Neural cell (in vitro differentiated cells): ENCODE data around the gene PPP1R3G. TPM values are rescaled to one million over a fixed set of nuclear protein-coding genes. Genes with fewer than 3 reads are reported as not detected.

Source experiments
- H2AFZ ChIP-seq: fragments of 200-600, 300-800 bp; sonication (generic), shearing (Covaris generic); 2 replicates; pipeline ENCODE4 v1.6.0; 2014; ENCODE audit warnings: low read depth, mild to moderate bottlenecking, antibody characterized with exemption, low read length, moderate library complexity
- H3F3A ChIP-seq: fragments of 200-600 bp; shearing (Covaris generic); 2 replicates; pipeline ENCODE4 v1.6.1; 2016; ENCODE audit warnings: mild to moderate bottlenecking, moderate library complexity, mixed read lengths, antibody characterized with exemption, low read length; ENCODE audit not compliant: insufficient read depth, poor library complexity, severe bottlenecking
- H3K27ac ChIP-seq: fragments of 200-600, 300-800 bp; sonication (generic), shearing (Covaris generic); 2 replicates; pipeline ENCODE4 v1.5.1; 2014; ENCODE audit warnings: mild to moderate bottlenecking, low read length, moderate library complexity
- H3K27me3 ChIP-seq: fragments of 300-800, 200-600 bp; sonication (generic), shearing (Covaris generic); 2 replicates; pipeline ENCODE4 v1.6.0; 2014; ENCODE audit warnings: mild to moderate bottlenecking, low read depth, low read length, moderate library complexity; ENCODE audit not compliant: insufficient read depth
- H3K36me3 ChIP-seq: fragments of 300-800, 200-600 bp; sonication (generic), shearing (Covaris generic); 2 replicates; pipeline ENCODE4 v1.5.1; 2014; ENCODE audit warnings: mild to moderate bottlenecking, antibody characterized with exemption, low read length, moderate library complexity; ENCODE audit not compliant: insufficient read depth
- H3K4me2 ChIP-seq: fragments of 300-800, 200-600 bp; sonication (generic), shearing (Covaris generic); 2 replicates; pipeline ENCODE4 v1.6.0; 2014; ENCODE audit warnings: mild to moderate bottlenecking, low read length
- H3K4me3 ChIP-seq: fragments of 300-800, 200-600 bp; sonication (generic), shearing (Covaris generic); 2 replicates; pipeline ENCODE4 v1.5.1; 2014; ENCODE audit warnings: mild to moderate bottlenecking, low read length, moderate library complexity
- H3K79me2 ChIP-seq: fragments of 200-600 bp; shearing (Covaris generic); replicated peaks from 2 replicates; pipeline ENCODE4 v1.6.0; 2014; ENCODE audit warnings: mild to moderate bottlenecking, low read length, moderate library complexity; ENCODE audit not compliant: insufficient read depth
- H3K9ac ChIP-seq: fragments of 300-800, 200-600 bp; sonication (generic), shearing (Covaris generic); 2 replicates; pipeline ENCODE4 v1.6.1; 2016; ENCODE audit warnings: mild to moderate bottlenecking, low read length, mixed read lengths
- H3K9me2 ChIP-seq: fragments of 200-600 bp; shearing (Covaris generic); 2 replicates; pipeline ENCODE4 v1.6.1; 2016; ENCODE audit warnings: mild to moderate bottlenecking, low read length, mixed read lengths; ENCODE audit not compliant: insufficient read depth
- H3K9me3 ChIP-seq: fragments of 200-600, 300-800 bp; sonication (generic), shearing (Covaris generic); 2 replicates; pipeline ENCODE4 v1.6.1; 2016; ENCODE audit warnings: mild to moderate bottlenecking, mixed run types, low read length, moderate library complexity, mixed read lengths
- H4K20me1 ChIP-seq: fragments of 200-600 bp; shearing (Covaris generic); 2 replicates; pipeline ENCODE4 v1.6.1; 2016; ENCODE audit warnings: mild to moderate bottlenecking, mixed run types; ENCODE audit not compliant: insufficient read depth
- EP300 ChIP-seq: fragments of 450-650 bp; conservative IDR thresholded peaks from 2 replicates; pipeline ENCODE4 v1.6.1; 2014; ENCODE audit warnings: antibody characterized with exemption, mild to moderate bottlenecking, moderate library complexity; ENCODE audit not compliant: poor library complexity, severe bottlenecking
- EZH2 ChIP-seq: fragments of 200-600, 300-800 bp; shearing (Covaris generic), sonication (generic); IDR thresholded peaks from 2 replicates; pipeline ENCODE4 v1.6.1; 2014; ENCODE audit warnings: antibody characterized with exemption, low read length, borderline replicate concordance, mild to moderate bottlenecking; ENCODE audit not compliant: insufficient read depth, poor library complexity, severe bottlenecking
- MXI1 ChIP-seq: fragments of 450-650 bp; conservative IDR thresholded peaks from 2 replicates; pipeline ENCODE4 v1.6.1; 2014; ENCODE audit warnings: antibody characterized with exemption, mild to moderate bottlenecking; ENCODE audit not compliant: poor library complexity, severe bottlenecking
- POLR2AphosphoS5 ChIP-seq: IDR thresholded peaks from 2 replicates; pipeline ENCODE4 v1.6.1; 2012
- RAD21 ChIP-seq: fragments of 450-650 bp; conservative IDR thresholded peaks from 2 replicates; pipeline ENCODE4 v1.6.1; 2014; ENCODE audit warnings: antibody characterized with exemption, mild to moderate bottlenecking, moderate library complexity
- SMC3 ChIP-seq: fragments of 450-650 bp; conservative IDR thresholded peaks from 2 replicates; pipeline ENCODE4 v1.6.1; 2014; ENCODE audit warnings: antibody characterized with exemption, mild to moderate bottlenecking, moderate library complexity; ENCODE audit not compliant: poor library complexity
- TAF1 ChIP-seq: IDR thresholded peaks from 2 replicates; pipeline ENCODE4 v1.6.1; 2012; ENCODE audit warnings: low read depth
- polyA plus RNA-seq: library from polyadenylated mRNA; depleted of rRNA; stranded (reverse); fragments of >200 nt; gene quantifications from 2 replicates; pipeline ENCODE4 v1.2.3, GENCODE V29; 2014
- TF ChIP-seq, protein P1 (sequence below): fragments of 450-650 bp; IDR thresholded peaks from 2 replicates; pipeline ENCODE4 v1.5.1; 2014; ENCODE audit warnings: antibody characterized with exemption, mild to moderate bottlenecking, moderate library complexity; ENCODE audit not compliant: poor library complexity, severe bottlenecking
- TF ChIP-seq, protein P2 (sequence below): IDR thresholded peaks from 2 replicates; pipeline ENCODE4 v1.6.1; 2012; ENCODE audit warnings: borderline replicate concordance

The PPP1R3G gene
- polyA plus RNA-seq, 1 donor from 2014 or later: not detected

DNA sequence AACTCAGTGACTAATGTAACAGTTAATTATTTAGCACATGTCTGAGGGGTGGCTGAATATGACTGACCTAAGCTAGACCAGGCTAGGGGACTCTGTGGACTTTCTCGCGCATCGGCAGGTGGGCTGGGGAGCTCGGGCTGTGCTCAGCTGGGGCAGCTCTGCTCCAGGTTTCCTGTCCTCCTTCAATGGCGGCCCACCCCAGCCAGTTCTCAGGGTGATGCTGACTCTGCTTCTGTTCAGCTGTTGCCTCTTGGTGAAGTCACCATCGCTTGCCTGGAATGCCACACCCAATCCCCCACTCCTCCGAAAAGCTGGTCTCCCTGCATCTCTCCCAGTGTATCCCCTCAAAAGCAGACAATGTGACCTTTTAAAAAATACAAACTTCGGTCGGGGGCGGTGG lies 20.0 kb downstream of the PPP1R3G start:
- Histone ChIP-seq H3K9me2 (no peaks in the 10 kb centered on the region), H3K79me2 (no peaks in the 10 kb centered on the region), H3K4me2 (no peak overlapping the region), H4K20me1 (no peaks in the 10 kb centered on the region), H2AFZ (no peak overlapping the region), H3K27ac (no peak overlapping the region), H3K4me3 (no peak overlapping the region), H3F3A (no peaks in the 10 kb centered on the region), H3K9me3 (no peaks in the 10 kb centered on the region), H3K27me3 (no peaks in the 10 kb centered on the region), H3K9ac (no peak overlapping the region), H3K36me3 (no peaks in the 10 kb centered on the region)
- TF ChIP-seq, protein P1, sequence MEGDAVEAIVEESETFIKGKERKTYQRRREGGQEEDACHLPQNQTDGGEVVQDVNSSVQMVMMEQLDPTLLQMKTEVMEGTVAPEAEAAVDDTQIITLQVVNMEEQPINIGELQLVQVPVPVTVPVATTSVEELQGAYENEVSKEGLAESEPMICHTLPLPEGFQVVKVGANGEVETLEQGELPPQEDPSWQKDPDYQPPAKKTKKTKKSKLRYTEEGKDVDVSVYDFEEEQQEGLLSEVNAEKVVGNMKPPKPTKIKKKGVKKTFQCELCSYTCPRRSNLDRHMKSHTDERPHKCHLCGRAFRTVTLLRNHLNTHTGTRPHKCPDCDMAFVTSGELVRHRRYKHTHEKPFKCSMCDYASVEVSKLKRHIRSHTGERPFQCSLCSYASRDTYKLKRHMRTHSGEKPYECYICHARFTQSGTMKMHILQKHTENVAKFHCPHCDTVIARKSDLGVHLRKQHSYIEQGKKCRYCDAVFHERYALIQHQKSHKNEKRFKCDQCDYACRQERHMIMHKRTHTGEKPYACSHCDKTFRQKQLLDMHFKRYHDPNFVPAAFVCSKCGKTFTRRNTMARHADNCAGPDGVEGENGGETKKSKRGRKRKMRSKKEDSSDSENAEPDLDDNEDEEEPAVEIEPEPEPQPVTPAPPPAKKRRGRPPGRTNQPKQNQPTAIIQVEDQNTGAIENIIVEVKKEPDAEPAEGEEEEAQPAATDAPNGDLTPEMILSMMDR: no peak
- TF ChIP-seq POLR2AphosphoS5 (no peak), RAD21 (no peak), SMC3 (no peak), TAF1 (no peak), EP300 (no peak), EZH2 (no peak), MXI1 (no peak)
- TF ChIP-seq, protein P2, sequence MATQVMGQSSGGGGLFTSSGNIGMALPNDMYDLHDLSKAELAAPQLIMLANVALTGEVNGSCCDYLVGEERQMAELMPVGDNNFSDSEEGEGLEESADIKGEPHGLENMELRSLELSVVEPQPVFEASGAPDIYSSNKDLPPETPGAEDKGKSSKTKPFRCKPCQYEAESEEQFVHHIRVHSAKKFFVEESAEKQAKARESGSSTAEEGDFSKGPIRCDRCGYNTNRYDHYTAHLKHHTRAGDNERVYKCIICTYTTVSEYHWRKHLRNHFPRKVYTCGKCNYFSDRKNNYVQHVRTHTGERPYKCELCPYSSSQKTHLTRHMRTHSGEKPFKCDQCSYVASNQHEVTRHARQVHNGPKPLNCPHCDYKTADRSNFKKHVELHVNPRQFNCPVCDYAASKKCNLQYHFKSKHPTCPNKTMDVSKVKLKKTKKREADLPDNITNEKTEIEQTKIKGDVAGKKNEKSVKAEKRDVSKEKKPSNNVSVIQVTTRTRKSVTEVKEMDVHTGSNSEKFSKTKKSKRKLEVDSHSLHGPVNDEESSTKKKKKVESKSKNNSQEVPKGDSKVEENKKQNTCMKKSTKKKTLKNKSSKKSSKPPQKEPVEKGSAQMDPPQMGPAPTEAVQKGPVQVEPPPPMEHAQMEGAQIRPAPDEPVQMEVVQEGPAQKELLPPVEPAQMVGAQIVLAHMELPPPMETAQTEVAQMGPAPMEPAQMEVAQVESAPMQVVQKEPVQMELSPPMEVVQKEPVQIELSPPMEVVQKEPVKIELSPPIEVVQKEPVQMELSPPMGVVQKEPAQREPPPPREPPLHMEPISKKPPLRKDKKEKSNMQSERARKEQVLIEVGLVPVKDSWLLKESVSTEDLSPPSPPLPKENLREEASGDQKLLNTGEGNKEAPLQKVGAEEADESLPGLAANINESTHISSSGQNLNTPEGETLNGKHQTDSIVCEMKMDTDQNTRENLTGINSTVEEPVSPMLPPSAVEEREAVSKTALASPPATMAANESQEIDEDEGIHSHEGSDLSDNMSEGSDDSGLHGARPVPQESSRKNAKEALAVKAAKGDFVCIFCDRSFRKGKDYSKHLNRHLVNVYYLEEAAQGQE: no peak

DNA sequence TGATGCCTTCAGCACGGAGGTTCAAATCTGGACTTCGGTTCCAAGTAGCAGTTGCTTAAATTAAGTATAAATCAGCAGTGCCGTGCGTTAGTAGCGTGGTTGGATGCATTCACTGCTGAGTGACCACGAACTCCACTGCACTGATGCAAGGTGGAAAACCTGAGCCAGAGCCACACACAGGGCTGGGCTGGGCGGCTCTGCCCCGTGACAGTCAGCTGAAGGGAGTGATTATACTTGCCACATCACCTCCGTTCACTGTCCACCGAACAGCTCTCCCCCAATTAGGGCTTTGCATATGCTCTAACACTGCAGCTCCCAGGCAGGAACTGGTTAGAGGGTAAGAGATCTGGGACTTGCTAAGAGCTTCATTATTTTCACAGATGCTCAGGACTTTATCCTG lies 22.2 kb downstream of the PPP1R3G start:
- H3K79me2 ChIP-seq: no peaks in the 10 kb centered on the region
- H3K9me2 ChIP-seq: no peaks in the 10 kb centered on the region
- H3K9ac ChIP-seq: no peak overlapping the region
- no peaks in the 10 kb centered on the region for H4K20me1 ChIP-seq
- no peak overlapping the region for H3K4me3 ChIP-seq
- no peak overlapping the region for H3K27ac ChIP-seq
- H3K36me3 ChIP-seq: no peaks in the 10 kb centered on the region
- H3K4me2 ChIP-seq: no peak overlapping the region
- no peak overlapping the region for H2AFZ ChIP-seq
- no peak for TF ChIP-seq RAD21
- no peak for TF ChIP-seq SMC3
- TF ChIP-seq EP300: no peak
- TF ChIP-seq, protein P2: no peak
- no peak for TF ChIP-seq POLR2AphosphoS5
- TF ChIP-seq TAF1: no peak
- no peak for TF ChIP-seq EZH2
- no peak for TF ChIP-seq MXI1
- TF ChIP-seq, protein P1: no peak
- no peaks in the 10 kb centered on the region for H3K27me3 ChIP-seq
- H3F3A ChIP-seq: no peaks in the 10 kb centered on the region
- no peaks in the 10 kb centered on the region for H3K9me3 ChIP-seq
